ENCODE data around the gene TFAP2A.

DNA sequence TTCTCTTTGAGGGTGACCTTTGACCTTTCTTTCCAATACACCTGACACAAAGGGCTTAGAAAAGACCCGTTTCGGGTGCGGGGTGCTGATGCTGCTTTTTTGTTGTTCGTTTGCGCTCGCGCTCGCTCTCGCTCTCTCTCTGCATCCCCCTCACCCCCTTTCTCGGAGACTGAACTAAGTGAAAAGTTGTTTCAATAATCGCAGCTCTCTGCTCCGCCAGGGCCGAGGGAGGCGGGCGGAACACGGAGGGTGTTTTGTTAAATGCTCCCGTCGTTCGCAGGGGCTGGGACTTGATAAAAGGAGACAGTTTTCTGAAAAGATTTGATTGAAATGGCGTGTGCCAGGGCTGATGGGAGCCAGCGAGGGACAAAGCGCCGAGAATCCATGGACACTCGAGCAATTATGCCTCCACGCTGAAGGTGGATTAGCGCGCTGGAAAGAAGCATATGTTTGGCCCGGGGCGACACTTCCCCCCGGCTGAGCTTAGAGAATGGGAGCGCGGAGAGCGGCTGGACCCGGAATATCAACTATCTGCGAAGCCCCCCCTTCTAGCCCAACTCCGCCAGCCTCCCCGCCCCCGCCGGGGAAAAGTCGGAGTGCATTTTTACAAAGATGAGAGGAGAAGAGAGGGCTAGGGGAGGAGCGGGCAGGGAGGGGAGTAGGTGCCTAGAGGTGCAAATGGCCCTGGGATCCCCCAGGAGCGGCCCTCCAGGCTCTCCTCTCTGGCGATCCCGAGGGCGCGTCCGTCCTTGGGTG, 25.0 kb downstream of the TFAP2A start:
- TF ChIP-seq CTCF (IDR thresholded peaks at IDR 0.05) (no peak), POLR2A (IDR thresholded peaks at IDR 0.05) (no peak)

Measured in right lobe of liver (tissue), 4 donors.